RPMI8226 (cell line): Measurements from ENCODE around the gene RPS15.
"Not testable (repeated sequence)": the region's sequence is repeated elsewhere in the genome, so short reads cannot be mapped to it uniquely, and the experiment has no call there.

ENCODE experiments used
- DNase-seq: peaks from one replicate; pipeline ENCODE4 v3.0.0-alpha.2; 2015

The RPS15 gene

DNA sequence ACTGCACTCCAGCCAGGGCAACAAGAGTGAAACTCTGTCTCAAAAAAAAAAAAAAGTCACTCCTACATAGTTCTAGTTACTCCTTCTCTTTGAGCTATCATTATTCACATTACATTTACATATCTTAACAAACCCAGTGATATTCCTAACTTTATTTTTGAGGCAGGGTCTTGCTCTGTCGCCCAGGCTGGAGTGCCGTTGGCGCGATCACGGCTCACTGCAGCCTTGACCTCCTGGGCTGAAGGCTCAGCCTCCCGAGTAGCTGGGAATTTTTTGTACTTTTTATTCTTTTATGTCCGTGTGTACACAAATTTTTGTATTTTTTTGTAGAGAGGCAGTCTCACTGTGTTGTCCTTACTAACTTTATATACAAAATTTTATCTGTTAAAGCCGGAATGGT, 587 bp upstream of the RPS15 start:
- DNase-seq, result no peak

GRCh38 chr19:1438933-1439354, 748 bp downstream of the RPS15 start:
- no peak for DNase-seq

DNA sequence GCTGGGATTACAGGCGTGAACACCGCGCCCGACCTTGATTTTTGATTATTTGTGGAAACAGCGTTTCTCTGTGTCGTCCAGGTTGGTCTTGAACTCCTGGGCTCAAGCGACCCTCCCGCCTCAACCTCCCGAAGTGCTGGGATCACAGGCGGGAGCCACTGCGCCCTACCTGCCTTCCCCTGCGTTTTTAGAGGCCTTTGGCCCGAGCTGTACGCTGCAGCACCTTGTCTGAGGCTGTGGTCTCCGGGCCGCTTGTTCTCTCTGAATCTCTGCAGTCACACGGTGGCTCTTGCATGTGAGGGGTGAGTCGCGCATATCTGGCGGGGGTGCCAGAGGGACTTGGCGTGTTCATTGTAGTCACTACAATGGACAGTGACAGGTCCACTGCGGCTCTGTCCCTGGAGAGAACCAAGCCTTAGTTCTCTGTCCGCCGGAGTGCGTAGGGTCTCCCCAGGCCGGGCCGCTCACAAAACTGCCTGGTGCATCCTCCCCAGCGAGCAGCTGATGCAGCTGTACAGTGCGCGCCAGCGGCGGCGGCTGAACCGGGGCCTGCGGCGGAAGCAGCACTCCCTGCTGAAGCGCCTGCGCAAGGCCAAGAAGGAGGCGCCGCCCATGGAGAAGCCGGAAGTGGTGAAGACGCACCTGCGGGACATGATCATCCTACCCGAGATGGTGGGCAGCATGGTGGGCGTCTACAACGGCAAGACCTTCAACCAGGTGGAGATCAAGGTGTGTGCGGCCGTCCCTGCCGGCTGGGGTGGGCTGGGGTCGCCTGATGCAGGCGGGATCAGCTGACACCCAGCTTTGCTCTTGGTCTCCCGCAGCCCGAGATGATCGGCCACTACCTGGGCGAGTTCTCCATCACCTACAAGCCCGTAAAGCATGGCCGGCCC, 1.6 kb downstream of the RPS15 start:
- DNase-seq, result not testable (repeated sequence)

GRCh38 chr19:1440418-1440801, 2.2 kb downstream of the RPS15 start:
- no peak for DNase-seq

GRCh38 chr19:1441022-1441426, 2.8 kb downstream of the RPS15 start:
- DNase-seq, result no peak

DNA sequence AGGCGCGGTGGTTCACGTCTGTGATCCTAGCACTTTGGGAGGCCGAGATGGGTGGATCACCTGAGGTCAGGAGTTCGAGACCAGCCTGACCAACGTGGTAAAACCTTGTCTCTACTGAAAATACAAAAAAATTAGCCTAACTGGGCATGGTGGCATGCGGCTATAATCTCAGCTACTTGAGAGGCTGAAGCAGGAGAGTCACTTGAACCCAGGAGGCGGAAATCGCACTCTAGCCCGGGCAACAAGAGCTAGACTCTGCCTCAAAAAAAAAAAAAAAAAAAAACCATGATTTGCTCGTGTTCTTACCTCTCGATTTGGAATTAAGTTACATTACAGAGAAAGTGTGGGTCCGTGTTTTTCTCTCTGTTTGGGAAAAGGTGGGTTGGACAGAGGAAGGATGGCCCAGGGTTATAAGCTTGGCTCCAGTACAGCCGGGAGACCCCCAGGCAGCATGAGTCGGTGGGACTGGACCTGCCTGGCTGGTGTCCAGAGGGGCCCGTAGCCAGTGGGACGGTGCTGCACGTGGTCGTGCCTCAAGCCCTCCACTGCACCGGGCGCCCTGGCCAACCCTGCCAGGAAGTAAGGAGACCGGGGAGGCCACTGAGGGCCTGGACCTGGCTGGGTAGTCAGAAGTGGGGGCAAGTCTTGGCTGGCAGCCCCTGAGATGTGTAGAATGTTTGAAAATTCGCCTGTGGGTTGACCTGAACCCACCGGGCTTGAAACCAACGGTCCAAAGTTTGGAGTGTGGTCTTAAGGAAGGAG, 3.7 kb downstream of the RPS15 start:
- DNase-seq, result no peak

DNA sequence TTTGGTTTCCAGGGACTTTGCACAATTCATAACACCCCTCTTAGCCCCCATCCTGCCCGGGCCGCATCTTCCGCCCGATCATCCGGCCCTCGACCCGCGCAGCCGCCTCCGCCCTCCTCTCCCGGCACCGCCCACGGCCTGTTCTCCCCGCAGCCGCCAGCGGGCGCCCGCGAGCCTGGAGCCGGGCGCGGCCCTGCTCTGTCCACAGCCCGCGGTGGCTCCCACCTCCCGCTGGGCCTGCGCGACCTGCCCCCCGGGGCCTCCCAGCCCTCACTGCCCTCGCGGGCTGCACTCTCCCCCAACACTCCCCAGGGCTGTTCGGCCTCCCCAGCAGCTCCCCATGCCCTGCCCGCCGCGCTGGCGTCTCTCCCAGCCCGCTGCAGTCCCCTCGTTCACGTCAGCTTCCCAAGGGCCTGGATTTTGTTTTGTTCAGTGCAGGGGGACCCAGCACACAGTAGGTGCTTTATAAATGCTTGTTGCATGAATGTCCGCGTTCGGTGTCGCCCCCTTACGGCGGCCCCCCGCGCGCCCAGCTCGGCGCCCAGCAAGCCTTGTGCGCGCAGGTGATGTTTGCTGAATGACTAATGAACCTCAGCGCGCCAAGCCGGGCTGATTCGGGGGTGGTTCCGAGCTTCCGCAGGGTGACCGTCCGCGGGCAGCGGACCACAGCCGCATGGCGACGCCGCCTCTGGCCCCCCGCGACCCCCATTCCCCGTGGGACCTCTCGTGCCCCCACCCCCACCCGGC, 7.2 kb downstream of the RPS15 start:
- DNase-seq, result peak; percentile 79

DNA sequence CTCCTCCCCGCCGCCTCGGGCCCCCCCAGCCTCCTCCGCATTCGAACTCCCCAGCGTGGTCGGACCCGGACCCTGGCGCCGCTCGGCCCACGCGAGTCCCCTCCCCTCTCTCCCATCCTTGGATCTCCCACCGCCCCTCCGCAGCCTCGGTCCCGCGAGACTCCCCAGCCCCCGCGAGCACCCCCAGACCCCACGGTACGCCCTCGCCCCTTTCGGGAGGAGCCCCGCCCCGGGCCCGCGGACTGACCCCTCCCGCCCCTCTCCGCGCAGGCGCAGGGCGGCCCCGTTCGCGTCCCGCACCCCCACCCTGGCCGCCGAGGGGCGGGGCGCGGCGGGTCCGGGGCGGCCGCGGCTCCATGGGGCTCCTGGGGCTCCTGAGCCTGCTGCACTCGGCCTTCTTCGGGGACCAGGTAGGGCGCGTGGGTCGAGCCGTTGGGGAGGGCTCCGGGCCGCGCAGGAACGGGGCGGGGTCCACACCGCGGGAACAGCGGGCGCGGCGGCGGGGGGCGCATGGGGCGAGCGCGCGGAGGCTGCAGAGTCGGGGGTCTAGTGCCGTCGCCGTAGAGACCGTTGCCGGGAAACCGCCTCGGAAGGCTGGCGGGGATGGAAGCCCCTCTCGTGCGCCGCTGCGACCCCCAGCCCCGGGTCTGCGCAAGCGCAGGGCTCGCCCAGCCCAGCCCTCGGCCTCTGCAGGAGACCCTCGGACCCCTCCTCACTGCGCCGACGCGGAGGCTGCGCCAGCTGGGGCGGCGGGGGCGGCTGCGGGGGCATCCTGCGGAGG, 7.9 kb downstream of the RPS15 start:
- DNase-seq, result peak; percentile 59

DNA sequence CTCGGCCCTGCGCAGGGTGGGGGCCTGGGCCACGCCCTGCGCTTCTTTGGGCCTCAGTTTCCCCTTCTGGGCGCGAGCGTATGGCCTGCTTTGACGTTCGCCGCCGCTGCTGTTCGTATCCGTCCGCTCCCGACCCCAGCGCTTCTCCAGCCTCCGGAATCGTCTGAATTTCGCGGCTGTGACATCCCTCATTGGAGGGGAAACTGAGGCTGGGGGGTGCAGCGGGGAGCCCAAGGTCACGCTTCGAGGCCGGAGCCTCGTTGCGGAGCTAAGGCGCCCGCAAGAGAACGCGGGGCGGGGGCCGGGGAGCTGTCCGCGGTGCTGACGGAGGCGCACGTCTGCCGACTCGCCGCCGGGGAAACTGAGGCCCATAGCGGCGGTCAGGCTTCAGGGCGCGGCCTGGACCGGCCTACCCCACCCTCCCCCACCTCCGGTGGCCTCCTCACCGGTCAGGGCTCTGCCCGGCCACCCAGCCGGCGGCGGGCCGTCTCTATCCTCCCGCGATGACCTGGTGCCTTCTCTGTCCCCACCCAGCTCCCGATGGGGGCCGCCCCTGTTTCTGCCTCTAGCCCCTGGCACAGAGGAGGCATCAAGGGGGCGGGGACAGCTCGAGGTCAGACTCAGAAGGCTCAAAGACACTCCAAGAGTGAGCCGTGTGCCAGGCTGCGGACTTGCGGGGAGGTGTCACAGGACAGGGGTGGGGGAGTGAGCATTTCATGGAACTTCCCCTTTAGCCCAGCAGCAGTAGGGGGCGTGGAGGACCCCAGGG, 8.7 kb downstream of the RPS15 start:
- DNase-seq, result peak; percentile 41

DNA sequence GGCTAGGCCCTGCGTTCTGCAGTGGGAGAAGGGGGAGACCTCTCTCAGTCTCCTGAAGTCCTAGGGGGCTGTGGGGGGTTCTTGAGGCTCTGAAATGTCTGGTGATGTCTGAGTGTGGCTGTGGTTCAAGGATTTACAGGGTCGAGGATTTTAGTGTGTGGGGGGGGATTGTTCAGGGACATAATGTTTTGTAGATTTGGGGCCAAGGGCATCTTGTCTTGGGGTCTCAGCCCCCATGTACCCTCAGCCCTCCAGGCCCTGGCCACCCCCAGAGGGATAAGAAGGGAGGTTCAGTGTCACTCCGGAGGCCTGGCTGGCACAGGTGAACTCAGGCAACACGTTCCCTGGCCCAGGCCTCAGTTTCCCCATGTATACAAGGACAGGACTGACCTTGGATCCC, 9.3 kb downstream of the RPS15 start:
- DNase-seq, result no peak

DNA sequence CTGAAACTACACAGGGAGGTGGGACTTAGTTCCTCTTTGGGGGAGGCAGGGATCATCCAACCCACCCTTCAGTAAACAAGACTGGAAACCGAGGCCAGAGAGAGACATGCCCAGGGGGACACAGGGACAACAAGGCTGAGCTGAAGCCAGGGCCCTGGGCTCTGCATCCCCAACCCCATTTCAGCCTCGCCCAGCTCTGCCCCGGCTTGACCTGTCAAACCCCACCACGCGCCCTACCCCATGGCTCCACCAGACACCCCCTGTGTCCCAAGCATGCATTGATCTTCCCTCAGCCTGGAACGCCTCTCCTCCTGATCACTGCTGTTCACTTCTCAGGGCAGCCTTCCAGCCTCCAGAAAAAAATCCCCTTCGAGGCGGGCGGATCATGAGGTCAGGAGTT, 9.7 kb downstream of the RPS15 start:
- no peak for DNase-seq

DNA sequence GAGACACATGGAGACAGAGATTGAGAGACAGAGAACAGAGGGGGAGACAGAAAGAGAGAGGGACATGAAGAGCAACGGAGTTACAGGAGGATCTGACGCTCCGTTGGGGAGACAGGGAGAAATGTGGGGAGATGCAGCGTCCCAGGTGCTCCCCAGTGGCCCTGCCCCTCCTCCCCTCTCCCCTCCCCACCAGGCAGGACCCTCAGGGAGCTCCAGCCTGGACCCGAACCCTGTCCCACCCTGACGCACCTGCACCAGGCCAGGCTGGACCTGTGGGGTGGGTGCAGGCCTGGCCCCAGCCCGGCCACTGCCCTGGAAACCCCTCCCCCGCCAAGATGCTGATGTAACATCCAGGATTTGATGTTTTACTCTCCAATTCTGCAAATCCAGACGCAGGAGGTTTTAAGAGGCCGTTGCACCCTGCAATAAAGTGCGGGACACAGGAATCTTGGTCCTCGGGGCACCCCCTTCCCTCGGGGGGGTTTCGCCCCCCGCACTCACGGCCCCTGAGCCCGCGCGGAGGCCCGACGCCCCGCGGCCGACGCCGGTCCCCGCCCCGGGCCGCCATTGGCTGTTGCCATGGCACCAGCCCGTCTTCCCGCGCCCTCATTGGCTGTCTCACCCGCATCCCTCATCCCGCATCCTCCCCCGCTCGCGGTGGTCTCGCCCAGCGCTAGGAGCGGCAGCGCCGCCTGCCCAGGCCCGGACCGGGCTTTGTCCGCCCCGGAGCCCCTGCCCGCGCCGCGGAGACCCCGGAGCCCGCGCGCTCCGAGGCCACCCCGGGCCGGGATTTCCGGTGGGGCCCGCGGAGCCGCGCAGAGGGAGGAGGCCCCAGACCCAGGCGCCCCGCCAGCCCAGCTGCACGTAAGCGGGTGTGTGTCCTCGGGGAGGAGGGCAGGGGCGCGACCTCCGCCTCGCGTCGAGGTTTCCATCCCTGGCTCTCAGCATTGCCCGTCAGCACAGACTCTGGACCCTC, 11.6 kb downstream of the RPS15 start, which contains the start of gene APC2:
TSS of gene APC2 (plus strand) at position 655 of the 976 bp plus-strand sequence. CDS start 2,881 bp downstream, outside the sequence.
- DNase-seq, result no peak

GRCh38 chr19:1450735-1451731, 12.8 kb downstream of the RPS15 start:
- no peak for DNase-seq

DNA sequence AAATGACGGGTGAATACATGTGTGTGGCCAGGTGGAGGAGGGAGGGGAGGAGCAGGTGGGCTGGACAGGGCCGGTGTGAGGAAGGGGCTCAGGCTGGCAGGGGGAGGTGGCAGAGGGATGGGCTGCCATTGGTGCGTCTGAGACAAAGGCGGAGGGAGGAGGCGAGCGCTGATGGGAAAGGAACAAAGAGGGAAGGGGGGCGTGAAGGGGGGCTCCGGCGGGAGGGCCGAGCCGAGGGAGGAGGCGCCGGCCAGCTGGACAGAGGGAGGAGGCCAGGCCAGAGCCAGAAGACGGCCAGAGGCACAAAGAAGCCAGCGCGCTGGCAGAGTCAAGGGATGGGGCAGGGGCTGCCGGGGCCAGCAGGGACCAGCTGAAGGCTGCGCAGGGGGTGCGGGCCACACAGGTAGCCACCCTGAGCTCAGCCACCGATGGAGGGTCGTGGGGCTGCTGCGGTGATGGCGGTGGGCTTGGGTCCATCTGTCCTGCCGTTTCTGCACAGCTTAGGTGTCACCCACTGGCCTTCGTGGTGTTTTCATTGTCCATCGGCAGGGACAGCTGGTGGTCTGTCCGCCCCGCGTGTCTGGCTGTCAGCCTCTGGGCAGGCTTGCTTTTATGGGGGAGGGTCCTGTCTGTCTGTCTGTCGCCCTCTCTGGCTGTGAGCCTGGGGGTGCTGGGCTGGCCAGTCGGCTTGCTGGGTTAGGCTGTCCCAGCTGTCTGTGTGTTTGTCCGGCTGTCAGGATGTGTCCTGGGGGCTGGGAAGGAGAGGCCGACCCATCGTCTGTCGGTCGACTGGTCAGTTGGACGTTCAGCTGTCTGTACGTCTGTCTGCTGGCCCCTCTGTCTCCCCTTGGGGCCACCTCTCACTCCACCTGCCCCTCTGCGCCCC, 14.0 kb downstream of the RPS15 start:
- no peak for DNase-seq

GRCh38 chr19:1452802-1453524, 14.8 kb downstream of the RPS15 start:
- peak; percentile 30 for DNase-seq

- DNase-seq, result peak; percentile 87
These were observed 15.5 kb downstream of the RPS15 start for GRCh38 chr19:1453525-1454364.
